HG02970 (cell line): ENCODE data around the gene RAI2.

Source experiments
- ATAC-seq: cut with Tn5 transposase; IDR thresholded peaks from one replicate; pipeline ENCODE4 v1.9.1; 2021; ENCODE audit warnings: mild to moderate bottlenecking, moderate library complexity, moderate number of reproducible peaks; ENCODE audit not compliant: unreplicated experiment, low FRiP score

The RAI2 gene

GRCh38 chrX:17830211-17830610 is 30.9 kb downstream of the RAI2 start:
- no peak for ATAC-seq

DNA sequence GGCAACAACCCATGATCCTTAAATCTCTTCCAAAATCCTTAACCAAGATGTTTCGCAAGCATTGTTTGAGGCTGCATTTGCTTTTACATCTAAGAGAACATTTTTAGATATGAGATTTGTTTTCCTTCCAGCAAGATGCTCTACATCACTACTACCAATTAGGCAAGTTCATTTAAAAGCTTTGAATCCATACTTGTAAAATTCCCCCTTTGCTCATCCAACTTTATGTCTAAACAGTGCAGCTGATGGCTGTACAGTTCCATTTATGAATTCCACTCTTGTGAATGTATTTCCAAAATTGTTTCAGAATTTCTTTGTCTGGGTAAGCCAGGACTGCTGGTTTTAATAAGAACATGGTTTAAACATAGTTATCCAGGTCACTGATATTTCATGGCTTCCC is 31.5 kb downstream of the RAI2 start:
- no peak for ATAC-seq

GRCh38 chrX:17828171-17828570 is 32.9 kb downstream of the RAI2 start:
- ATAC-seq, result no peak

- no peak for ATAC-seq
Measured at GRCh38 chrX:17826609-17827496, 34.2 kb downstream of the RAI2 start.

GRCh38 chrX:17824980-17825379 is 36.1 kb downstream of the RAI2 start:
- ATAC-seq, result no peak

DNA sequence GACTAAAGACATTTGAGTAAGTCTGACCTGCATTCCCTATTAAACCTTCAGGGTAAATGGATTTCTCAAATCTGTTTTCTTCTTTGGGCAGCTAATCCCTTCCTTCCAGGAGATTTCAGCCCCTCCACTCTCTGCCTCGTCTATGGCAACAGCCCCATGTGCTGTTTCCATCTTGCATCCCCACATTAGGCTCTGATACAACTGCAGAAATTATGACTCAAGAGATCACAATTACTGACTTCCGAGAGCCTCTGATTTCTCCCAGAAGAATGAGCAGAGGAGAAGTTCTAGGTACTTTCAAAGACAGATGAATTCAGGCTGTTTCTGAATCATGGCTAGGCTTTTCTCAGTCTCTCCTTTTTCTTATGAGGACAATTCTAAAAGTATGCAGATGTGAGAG is 38.7 kb downstream of the RAI2 start:
- no peak for ATAC-seq

GRCh38 chrX:17820100-17820499 is 41.0 kb downstream of the RAI2 start:
- ATAC-seq, result no peak

- no peak for ATAC-seq
Measured at GRCh38 chrX:17818726-17819125, 42.4 kb downstream of the RAI2 start.

DNA sequence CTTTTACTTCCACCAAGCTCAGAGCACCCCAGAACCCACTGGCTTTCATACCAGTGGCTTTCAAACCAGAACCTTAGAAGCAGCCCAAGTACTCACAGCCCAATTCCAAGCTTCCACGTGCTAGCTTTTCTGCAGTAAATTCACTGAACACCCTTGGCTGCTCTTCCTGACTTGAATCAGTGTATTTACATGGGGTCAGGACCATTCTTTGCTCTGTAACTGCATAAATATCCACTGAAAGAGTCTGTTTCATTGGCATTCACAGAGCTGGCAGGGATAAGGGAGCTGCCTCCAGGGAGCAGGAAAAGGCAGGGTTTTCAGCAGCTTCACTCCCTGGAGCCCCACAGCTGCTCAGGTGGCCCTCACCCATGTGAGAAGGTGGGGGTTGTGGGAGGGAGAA is 43.8 kb downstream of the RAI2 start:
- no peak for ATAC-seq

DNA sequence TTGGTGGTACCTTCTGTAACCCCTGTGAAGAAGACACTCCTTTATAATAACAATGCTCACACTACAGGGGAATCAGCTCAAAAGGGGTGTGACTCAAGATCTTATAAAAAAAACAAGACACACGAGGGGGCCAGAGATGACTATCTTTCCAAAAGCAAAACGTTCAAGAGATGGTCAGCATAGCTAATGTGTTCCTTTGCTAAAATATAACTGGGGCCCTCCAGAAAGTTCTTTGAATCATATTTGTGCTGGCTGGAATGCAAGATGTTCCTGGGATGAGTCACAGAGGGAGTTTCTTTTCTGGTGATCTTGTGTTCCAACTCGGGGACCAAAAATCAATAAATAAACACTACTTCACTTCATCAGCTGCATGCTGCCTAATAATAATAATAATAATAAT is 46.5 kb downstream of the RAI2 start:
- no peak for ATAC-seq

- ATAC-seq, result no peak
Measured at GRCh38 chrX:17814059-17814458, 47.0 kb downstream of the RAI2 start.

DNA sequence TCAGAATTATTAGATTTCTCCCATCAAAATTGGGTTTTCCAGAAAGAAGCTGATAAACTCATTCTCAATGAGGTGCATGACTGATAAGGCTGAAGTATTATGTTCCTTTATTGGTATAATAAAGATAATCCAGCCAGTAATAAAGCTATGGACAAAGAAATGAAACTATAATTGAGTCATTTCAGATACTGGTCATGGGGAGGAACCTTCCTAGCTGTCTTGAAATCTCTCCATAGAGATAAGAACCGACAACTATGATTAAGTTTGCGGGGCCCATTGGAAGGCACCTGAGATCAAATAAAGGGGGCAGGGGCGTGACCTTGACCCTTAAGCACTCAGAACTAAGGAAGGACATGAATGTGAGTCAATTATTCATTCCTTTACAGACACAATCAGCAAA is 47.8 kb downstream of the RAI2 start:
- ATAC-seq, result no peak

GRCh38 chrX:17812763-17813162 is 48.3 kb downstream of the RAI2 start:
- no peak for ATAC-seq

- ATAC-seq, result no peak
Measured at GRCh38 chrX:17809984-17810383, 51.1 kb downstream of the RAI2 start.

GRCh38 chrX:17809273-17809672 is 51.8 kb downstream of the RAI2 start:
- ATAC-seq, result no peak

DNA sequence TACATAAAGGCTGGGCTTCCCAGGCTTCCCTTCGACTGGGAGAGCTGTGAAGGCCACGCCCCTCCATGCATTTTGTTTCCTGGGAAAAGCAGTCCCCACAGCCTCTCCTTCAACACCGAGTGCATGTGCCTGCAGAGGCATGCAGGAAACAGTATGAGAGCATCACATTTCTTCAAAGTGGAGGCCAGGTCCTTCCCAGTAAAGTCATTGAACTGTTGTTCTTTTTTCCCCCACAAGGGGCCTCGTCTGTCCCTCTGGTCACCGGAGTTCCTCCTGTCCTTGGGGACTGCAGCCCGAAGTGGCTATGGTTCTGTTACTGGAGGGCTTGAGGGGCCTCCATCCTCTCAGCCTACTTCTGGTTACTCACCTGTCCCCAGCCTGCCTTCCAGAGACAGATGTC is 56.0 kb downstream of the RAI2 start:
- no peak for ATAC-seq

GRCh38 chrX:17803449-17803848 is 57.6 kb downstream of the RAI2 start:
- no peak for ATAC-seq

- no peak for ATAC-seq
Measured at GRCh38 chrX:17802756-17803155, 58.3 kb downstream of the RAI2 start.

DNA sequence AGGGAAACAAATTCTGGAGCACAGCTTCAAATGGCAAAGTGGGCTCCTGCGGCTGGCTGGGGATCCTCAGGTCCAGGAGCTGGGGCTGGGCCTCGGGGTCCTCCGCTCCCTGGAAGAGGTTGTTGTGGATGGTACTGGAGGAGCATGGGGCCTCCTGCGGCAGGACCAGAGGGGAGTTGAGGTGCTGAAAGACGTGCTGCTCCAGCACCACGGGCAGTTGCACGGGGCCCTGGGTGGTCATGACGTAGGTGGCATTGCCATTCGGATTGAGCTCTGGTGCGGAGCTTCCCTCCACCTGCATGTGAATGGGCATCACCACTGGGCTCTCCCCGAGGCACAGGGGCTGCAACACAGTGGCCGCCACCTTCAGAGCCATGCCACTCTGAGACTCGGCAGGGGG is 59.7 kb downstream of the RAI2 start:
- no peak for ATAC-seq

- no peak for ATAC-seq
Measured at GRCh38 chrX:17798921-17799320, 62.2 kb downstream of the RAI2 start.

- no peak for ATAC-seq
Measured at GRCh38 chrX:17792826-17793225, 68.3 kb downstream of the RAI2 start.

DNA sequence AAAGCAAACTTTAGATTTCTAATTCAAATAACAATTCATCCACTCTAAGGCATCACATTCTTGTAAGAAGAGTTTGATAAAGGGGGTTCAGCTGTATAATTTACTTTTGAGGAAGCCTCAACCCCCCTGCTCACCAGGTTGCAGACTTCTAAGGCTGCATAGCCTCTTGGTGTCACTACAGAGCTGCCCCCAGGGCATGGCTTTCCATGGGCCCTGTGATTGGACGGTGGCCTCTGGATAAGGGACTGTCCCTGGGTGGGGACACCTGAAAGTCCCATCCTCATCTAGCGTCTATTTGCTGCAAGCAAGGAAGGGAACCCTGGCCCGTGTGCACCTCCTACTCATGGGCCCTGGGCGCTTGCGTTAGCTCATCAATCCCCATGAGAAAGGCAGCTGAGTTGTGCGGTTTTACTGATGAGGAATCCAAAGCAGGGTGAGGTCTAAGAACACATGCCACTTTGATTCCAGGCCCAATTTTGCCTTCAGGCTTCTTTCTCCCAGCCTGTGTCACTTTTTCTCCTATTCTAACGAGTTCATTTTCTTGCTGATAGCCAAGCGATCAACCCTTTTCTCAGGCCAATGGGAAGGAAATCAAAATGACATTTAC is 72.0 kb downstream of the RAI2 start:
- no peak for ATAC-seq
